Endothelial cell (in vitro differentiated cells): ENCODE results near the gene LAMB1. TPM values are rescaled to one million over a fixed set of nuclear protein-coding genes. Genes with fewer than 3 reads are reported as not detected.

Experiments
- DNase-seq: peaks from one replicate; pipeline ENCODE4 v3.0.0; 2021; ENCODE audit warnings: low spot score
- H3K27ac Mint-ChIP-seq: one replicate; pipeline ENCODE4 v1.8.0; 2021; ENCODE audit warnings: mixed read lengths, inconsistent platforms; ENCODE audit not compliant: unreplicated experiment
- H3K27me3 Mint-ChIP-seq: one replicate; pipeline ENCODE4 v1.8.0; 2021; ENCODE audit warnings: mild to moderate bottlenecking, moderate library complexity, mixed read lengths, inconsistent platforms; ENCODE audit not compliant: unreplicated experiment
- H3K36me3 Mint-ChIP-seq: one replicate; pipeline ENCODE4 v1.8.0; 2021; ENCODE audit warnings: mild to moderate bottlenecking, low read depth, mixed read lengths, inconsistent platforms; ENCODE audit not compliant: unreplicated experiment
- H3K4me1 Mint-ChIP-seq: one replicate; pipeline ENCODE4 v1.8.0; 2021; ENCODE audit warnings: mild to moderate bottlenecking, mixed read lengths, inconsistent platforms; ENCODE audit not compliant: unreplicated experiment
- H3K4me3 Mint-ChIP-seq: one replicate; pipeline ENCODE4 v1.8.0; 2021; ENCODE audit warnings: mild to moderate bottlenecking, mixed read lengths, inconsistent platforms; ENCODE audit not compliant: unreplicated experiment
- H3K9me3 Mint-ChIP-seq: one replicate; pipeline ENCODE4 v1.8.0; 2021; ENCODE audit warnings: mixed read lengths, inconsistent platforms; ENCODE audit not compliant: unreplicated experiment
- total RNA-seq: library from RNA; stranded (reverse); fragmentation: NEBNext Ultra II Directional; extraction: Animal tissue kit (Norgen Biotek cat#: 25700); gene quantifications from one replicate; pipeline ENCODE4 v1.2.1, GENCODE V29; 2021; ENCODE audit not compliant: unreplicated experiment
- TF ChIP-seq, protein P1 (sequence below): fragments of 200-600 bp; sonication (generic); IDR thresholded peaks from one replicate; pipeline ENCODE4 v1.5.0; 2021; ENCODE audit warnings: antibody characterized with exemption; ENCODE audit not compliant: unreplicated experiment

LAMB1 gene
- total RNA-seq, 1 donor from 2014 or later: 453 TPM

DNA sequence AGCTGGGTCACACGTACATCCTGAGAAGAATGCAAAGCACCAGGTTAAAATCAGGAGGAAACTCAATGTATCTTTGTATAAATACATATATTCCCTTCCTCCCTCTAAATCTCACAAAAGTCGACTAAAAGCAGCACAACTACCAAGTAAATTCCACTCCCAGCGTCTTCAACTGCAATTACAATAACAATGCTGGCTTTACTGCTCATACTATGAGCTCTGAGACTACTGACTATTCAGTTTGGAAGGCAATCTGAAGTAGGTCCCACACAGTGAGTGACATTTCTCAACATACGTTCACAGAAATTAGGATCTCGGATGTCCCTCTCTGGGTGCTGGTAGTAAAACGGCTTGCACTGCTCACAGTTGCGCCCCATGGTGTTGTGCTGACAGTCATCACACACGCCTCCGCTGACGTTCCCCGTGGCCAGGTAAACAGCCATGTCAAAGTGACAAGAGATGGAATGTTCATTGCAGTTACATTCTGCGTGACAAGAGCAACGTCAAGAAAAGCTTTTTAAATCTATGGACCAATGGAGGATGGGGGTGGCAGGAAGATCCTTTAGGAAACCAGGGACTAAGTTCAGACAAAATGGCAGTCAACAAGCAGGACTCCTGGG, 27.5 kb downstream of the LAMB1 start:
- Mint-ChIP-seq H3K4me1 (no peaks in the 10 kb centered on the region), H3K9me3 (no peaks in the 10 kb centered on the region), H3K27ac (peak overlapping the region; percentile 64), H3K4me3 (peak overlapping the region; percentile 80), H3K27me3 (peaks cover 7% of the 10 kb centered on the region), H3K36me3 (peaks cover 80% of the 10 kb centered on the region)
- no peak for DNase-seq
- TF ChIP-seq, protein P1, sequence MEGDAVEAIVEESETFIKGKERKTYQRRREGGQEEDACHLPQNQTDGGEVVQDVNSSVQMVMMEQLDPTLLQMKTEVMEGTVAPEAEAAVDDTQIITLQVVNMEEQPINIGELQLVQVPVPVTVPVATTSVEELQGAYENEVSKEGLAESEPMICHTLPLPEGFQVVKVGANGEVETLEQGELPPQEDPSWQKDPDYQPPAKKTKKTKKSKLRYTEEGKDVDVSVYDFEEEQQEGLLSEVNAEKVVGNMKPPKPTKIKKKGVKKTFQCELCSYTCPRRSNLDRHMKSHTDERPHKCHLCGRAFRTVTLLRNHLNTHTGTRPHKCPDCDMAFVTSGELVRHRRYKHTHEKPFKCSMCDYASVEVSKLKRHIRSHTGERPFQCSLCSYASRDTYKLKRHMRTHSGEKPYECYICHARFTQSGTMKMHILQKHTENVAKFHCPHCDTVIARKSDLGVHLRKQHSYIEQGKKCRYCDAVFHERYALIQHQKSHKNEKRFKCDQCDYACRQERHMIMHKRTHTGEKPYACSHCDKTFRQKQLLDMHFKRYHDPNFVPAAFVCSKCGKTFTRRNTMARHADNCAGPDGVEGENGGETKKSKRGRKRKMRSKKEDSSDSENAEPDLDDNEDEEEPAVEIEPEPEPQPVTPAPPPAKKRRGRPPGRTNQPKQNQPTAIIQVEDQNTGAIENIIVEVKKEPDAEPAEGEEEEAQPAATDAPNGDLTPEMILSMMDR: no peak

DNA sequence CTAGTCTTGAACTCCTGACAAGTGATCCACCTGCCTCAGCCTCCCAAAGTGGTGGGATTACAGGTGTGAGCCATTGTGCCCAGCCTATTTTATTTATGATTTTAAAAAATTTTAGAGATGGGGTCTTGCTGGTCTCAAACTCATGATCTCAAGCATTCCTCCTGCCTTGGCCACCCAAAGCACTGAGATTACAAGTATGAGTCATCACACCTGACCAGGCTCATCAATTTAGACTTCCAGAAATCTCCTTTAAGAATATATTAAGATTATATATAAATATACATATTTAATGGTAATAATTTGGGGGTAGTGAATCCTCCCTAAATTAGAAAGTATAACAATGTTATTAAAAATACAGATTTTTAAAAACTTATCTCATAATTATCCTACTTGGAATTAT, 29.1 kb downstream of the LAMB1 start:
- Mint-ChIP-seq H3K27me3 (peaks cover 7% of the 10 kb centered on the region), H3K36me3 (peaks cover 79% of the 10 kb centered on the region), H3K4me3 (no peak overlapping the region), H3K27ac (no peak overlapping the region), H3K4me1 (no peaks in the 10 kb centered on the region), H3K9me3 (no peaks in the 10 kb centered on the region)
- TF ChIP-seq, protein P1: no peak
- no peak for DNase-seq

DNA sequence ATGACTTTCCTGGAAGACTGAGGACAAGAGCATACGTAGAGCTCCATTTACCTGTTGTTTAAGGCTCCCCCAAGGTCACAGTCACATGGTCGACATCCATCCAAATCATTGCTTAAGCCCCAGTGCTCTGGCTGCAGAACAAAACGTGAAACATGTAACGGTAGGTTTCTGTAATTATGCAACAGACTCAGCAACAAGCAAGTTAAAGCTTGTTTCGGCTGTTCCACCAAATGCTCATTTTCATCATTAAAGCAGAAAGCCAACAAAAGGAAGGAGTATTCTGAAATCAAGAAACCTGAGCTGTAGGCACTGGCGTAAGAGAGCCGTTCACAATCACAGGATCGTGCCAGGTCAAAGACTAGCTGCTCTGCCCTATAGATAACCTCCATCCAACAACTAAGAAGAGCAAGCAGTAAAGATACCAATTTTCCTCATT, 30.0 kb downstream of the LAMB1 start:
- DNase-seq: no peak
- H3K4me3 Mint-ChIP-seq: peak overlapping the region; percentile 12
- TF ChIP-seq, protein P1: no peak
- peaks cover 7% of the 10 kb centered on the region for H3K27me3 Mint-ChIP-seq
- no peaks in the 10 kb centered on the region for H3K9me3 Mint-ChIP-seq
- H3K36me3 Mint-ChIP-seq: peaks cover 73% of the 10 kb centered on the region
- H3K4me1 Mint-ChIP-seq: no peaks in the 10 kb centered on the region
- H3K27ac Mint-ChIP-seq: no peak overlapping the region

DNA sequence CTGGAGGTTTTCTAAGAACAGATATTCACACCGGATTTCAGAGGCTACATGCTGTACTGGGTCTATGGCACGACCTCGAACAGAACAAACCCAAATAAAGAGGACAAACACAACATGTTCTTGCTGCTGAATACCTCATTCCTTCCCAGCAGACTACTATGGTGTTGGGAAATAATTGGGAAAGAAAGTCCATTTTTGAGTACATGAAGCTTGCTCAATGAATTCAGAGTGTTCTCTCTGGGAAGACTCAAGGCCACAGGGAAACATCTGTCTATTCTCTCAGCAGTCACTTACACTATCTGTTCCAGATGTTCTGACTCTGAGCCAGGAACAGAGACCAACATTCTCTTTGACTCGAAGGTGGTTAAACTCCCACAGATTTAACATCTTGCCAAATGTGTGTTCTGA, 30.9 kb downstream of the LAMB1 start:
- Mint-ChIP-seq H3K36me3 (peaks cover 64% of the 10 kb centered on the region), H3K9me3 (no peaks in the 10 kb centered on the region), H3K4me1 (no peaks in the 10 kb centered on the region), H3K4me3 (peak overlapping the region; percentile 31), H3K27me3 (peaks cover 6% of the 10 kb centered on the region), H3K27ac (no peak overlapping the region)
- no peak for DNase-seq
- TF ChIP-seq, protein P1: no peak

DNA sequence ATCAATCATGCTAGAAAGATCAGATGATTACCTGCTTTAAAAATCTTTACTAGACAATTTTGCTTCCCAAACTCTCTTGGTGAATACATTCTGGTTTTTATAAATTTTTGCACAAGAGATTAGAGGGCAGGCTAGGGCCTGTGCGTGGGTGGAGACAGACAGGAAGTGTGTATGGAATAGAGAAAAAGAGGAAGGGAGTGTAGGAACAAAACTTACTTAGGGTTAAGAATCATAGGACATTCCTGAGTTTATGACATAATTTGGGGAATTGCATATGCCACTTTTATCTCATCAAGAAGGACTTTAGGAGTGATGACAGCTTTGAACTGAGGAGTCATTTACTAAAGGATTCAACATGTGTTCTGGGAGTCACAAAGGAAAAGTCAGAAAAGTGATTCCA, 31.3 kb downstream of the LAMB1 start:
- H3K4me1 Mint-ChIP-seq: no peaks in the 10 kb centered on the region
- no peak overlapping the region for H3K27ac Mint-ChIP-seq
- peaks cover 6% of the 10 kb centered on the region for H3K27me3 Mint-ChIP-seq
- peaks cover 61% of the 10 kb centered on the region for H3K36me3 Mint-ChIP-seq
- DNase-seq: no peak
- peak overlapping the region; percentile 31 for H3K4me3 Mint-ChIP-seq
- TF ChIP-seq, protein P1: no peak
- no peaks in the 10 kb centered on the region for H3K9me3 Mint-ChIP-seq
